SK-N-SH (cell line): ENCODE measurements around the gene CATSPERD. TPM values are rescaled to one million over a fixed set of nuclear protein-coding genes. Genes with fewer than 3 reads are reported as not detected.

ENCODE experiments used
- CTCF ChIA-PET: fragments of 300-600, 350-600 bp; formaldehyde crosslinking; extraction: SDS; loops from one replicate; lab custom pipeline; 2021; lab: Yijun Ruan, JAX
- POLR2A ChIA-PET: fragments of 350-600 bp; sonication (Branson Sonifier 250); formaldehyde crosslinking; extraction: SDS; loops from one replicate; lab custom pipeline; 2020; ENCODE audit warnings: antibody characterized with exemption, inconsistent platforms; lab: Yijun Ruan, JAX
- DNase-seq: peaks from one replicate; pipeline ENCODE4 v3.0.0; 2012
- H2AFZ ChIP-seq: fragments of 200-600 bp; sonication (generic); 2 replicates; pipeline ENCODE4 v1.8.1; 2016; ENCODE audit warnings: antibody characterized with exemption, mild to moderate bottlenecking, low read depth
- H3F3A ChIP-seq: fragments of 200-600 bp; sonication (generic); replicated peaks from 2 replicates; pipeline ENCODE3; 2016; ENCODE audit warnings: antibody characterized with exemption, mild to moderate bottlenecking; ENCODE audit not compliant: insufficient read depth
- H3K27ac ChIP-seq, 2 experiments: fragments of 200-500 bp in 1 of 2; fragments of 200-600 bp in 1 of 2; sonication (Bioruptor generic) in 1 of 2; sonication (generic), shearing (Covaris generic) in 1 of 2; 2 replicates each; pipeline versions ENCODE4 v1.5.1 to v1.6.1; 2014 to 2016; ENCODE audit warnings: low read depth in 2 of 2, inconsistent platforms in 1 of 2, low read length in 1 of 2, mild to moderate bottlenecking in 1 of 2, mixed read lengths in 1 of 2
- H3K27me3 ChIP-seq: fragments of 200-600 bp; sonication (generic), shearing (Covaris generic); 2 replicates; pipeline ENCODE4 v1.6.1; 2016; ENCODE audit warnings: mixed run types; ENCODE audit not compliant: insufficient read depth
- H3K36me3 ChIP-seq, 2 experiments: fragments of 200-500 bp in 1 of 2; fragments of 200-600 bp in 1 of 2; sonication (Bioruptor generic) in 1 of 2; sonication (generic) in 1 of 2; replicated peaks in 1 of 2; 2 replicates each; pipeline versions ENCODE3 to v1.5.1; 2014 to 2016; ENCODE audit warnings: low read length in 1 of 2, mild to moderate bottlenecking in 1 of 2; ENCODE audit not compliant: insufficient read depth in 2 of 2, control insufficient read depth in 1 of 2
- H3K4me1 ChIP-seq, 2 experiments: fragments of 200-500 bp in 1 of 2; fragments of 200-600 bp in 1 of 2; sonication (Bioruptor generic) in 1 of 2; sonication (generic), shearing (Covaris generic) in 1 of 2; 2 replicates each; pipeline versions ENCODE4 v1.5.1 to v1.6.1; 2014 to 2016; ENCODE audit warnings: low read depth in 1 of 2, low read length in 1 of 2, mixed run types in 1 of 2; ENCODE audit not compliant: insufficient read depth in 2 of 2, control insufficient read depth in 1 of 2
- H3K4me2 ChIP-seq: fragments of 200-600 bp; sonication (generic), shearing (Covaris generic); 2 replicates; pipeline ENCODE4 v1.6.1; 2017; ENCODE audit warnings: mixed run types
- H3K4me3 ChIP-seq, 2 experiments: fragments of 200-500 bp in 1 of 2; fragments of 200-600 bp in 1 of 2; sonication (Bioruptor generic) in 1 of 2; sonication (generic), shearing (Covaris generic) in 1 of 2; 2 replicates each; pipeline versions ENCODE4 v1.5.1 to v1.8.1; 2014 to 2016; ENCODE audit warnings: low read depth in 2 of 2, inconsistent platforms in 1 of 2, low read length in 1 of 2, mild to moderate bottlenecking in 1 of 2, mixed read lengths in 1 of 2, moderate library complexity in 1 of 2
- H3K79me2 ChIP-seq: fragments of 200-600 bp; sonication (generic); 2 replicates; pipeline ENCODE4 v1.8.1; 2017; ENCODE audit warnings: mild to moderate bottlenecking; ENCODE audit not compliant: insufficient read depth
- H3K9ac ChIP-seq: fragments of 200-600 bp; sonication (generic); 2 replicates; pipeline ENCODE4 v1.6.1; 2017; ENCODE audit warnings: mixed run types
- H3K9me2 ChIP-seq: fragments of 200-600 bp; sonication (generic); 2 replicates; pipeline ENCODE4 v1.6.1; 2017; ENCODE audit warnings: mixed run types
- H3K9me3 ChIP-seq: fragments of 200-600 bp; sonication (generic); 2 replicates; pipeline ENCODE4 v1.6.1; 2017; ENCODE audit warnings: mixed run types, mild to moderate bottlenecking, moderate library complexity
- H4K20me1 ChIP-seq: fragments of 200-600 bp; sonication (generic); 2 replicates; pipeline ENCODE4 v1.6.1; 2017; ENCODE audit warnings: mild to moderate bottlenecking, mixed run types; ENCODE audit not compliant: insufficient read depth
- ELF1 ChIP-seq: IDR thresholded peaks from 2 replicates; pipeline ENCODE4 v1.4.0; 2012
- EZH2phosphoT487 ChIP-seq: fragments of 200-600 bp; sonication (generic); IDR thresholded peaks from 2 replicates; pipeline ENCODE4 v1.6.1; 2017; ENCODE audit warnings: low read depth, mixed run types, mild to moderate bottlenecking, antibody characterized with exemption, moderate library complexity, borderline replicate concordance
- GABPA ChIP-seq: IDR thresholded peaks from 2 replicates; pipeline ENCODE4 v1.4.0; 2012; ENCODE audit warnings: low read depth, mild to moderate bottlenecking
- GATA2 ChIP-seq: sonication (generic); formaldehyde crosslinking; IDR thresholded peaks from 2 replicates; pipeline ENCODE4 v1.5.0; 2020; ENCODE audit warnings: mild to moderate bottlenecking, missing genetic modification reagents
- MEF2A ChIP-seq: IDR thresholded peaks from 2 replicates; pipeline ENCODE4 v1.4.0; 2012; ENCODE audit warnings: low read depth, borderline replicate concordance
- MXI1 ChIP-seq: IDR thresholded peaks from 2 replicates; pipeline ENCODE4 v1.6.1; 2012; ENCODE audit warnings: mild to moderate bottlenecking, low read depth, low read length, improper control_type of control experiment
- NFIC ChIP-seq: IDR thresholded peaks from 2 replicates; pipeline ENCODE4 v1.4.0; 2012; ENCODE audit warnings: borderline replicate concordance
- POLR2AphosphoS5 ChIP-seq: IDR thresholded peaks from 2 replicates; pipeline ENCODE4 v1.6.1; 2012; ENCODE audit warnings: low read depth, low read length
- RCOR1 ChIP-seq: fragments of 150-350 bp; IDR thresholded peaks from 2 replicates; pipeline ENCODE4 v1.6.1; 2017; ENCODE audit warnings: antibody characterized with exemption, low read length
- SIN3A ChIP-seq: IDR thresholded peaks from 2 replicates; pipeline ENCODE4 v1.6.1; 2012; ENCODE audit warnings: low read depth, mild to moderate bottlenecking, low read length, moderate library complexity, borderline replicate concordance
- TCF12 ChIP-seq: IDR thresholded peaks from 2 replicates; pipeline ENCODE4 v1.4.0; 2012
- YY1 ChIP-seq: IDR thresholded peaks from 2 replicates; pipeline ENCODE4 v1.4.0; 2012; ENCODE audit warnings: low read depth, mild to moderate bottlenecking
- WGBS: methylation state at CpG from one replicate; pipeline ENCODE4 v1.1.6; 2017; ENCODE audit warnings: low lambda C conversion rate; 5-methylcytosine and 5-hydroxymethylcytosine counted together
- polyA plus RNA-seq, 3 experiments: library from polyadenylated mRNA; depleted of rRNA; stranded (reverse); fragments of >200 nt; gene quantifications; 2 replicates each; pipeline ENCODE4 v1.2.3, GENCODE V29; 2012
- TF ChIP-seq, protein P1 (sequence below): IDR thresholded peaks from 2 replicates; pipeline ENCODE4 v1.4.0; 2012; ENCODE audit warnings: low read depth, borderline replicate concordance
- TF ChIP-seq, protein P2 (sequence below): fragments of 200-600 bp; sonication (generic); IDR thresholded peaks from 2 replicates; pipeline ENCODE4 v1.6.1; 2017; ENCODE audit warnings: antibody characterized with exemption, mild to moderate bottlenecking, moderate library complexity
- TF ChIP-seq, protein P3 (sequence below): IDR thresholded peaks from 2 replicates; pipeline ENCODE4; 2012

Gene CATSPERD
- polyA plus RNA-seq, 1 of the 3 experiments (the other 2 are of a cell fraction), result not detected

DNA sequence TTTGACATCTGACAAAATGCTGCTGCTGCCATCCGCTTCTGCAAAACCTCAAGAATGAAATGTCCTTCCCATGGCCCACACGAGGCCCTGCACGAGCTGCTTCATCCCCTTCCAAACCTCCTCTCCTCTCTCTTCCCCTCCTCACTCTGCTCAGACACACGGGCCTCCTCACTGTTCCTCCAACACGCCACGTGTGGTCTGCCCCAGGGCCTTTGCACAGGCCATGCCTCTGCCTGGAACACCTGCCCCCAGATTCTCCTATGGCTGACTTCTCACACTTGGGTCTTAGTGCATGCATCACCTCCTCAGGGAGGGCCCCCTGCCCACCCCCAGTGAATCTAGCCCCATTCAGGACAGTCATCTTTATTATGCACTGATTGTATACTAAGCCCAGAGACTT lies 100.3 kb downstream of the CATSPERD start:
- Histone ChIP-seq H3K9ac (no peak overlapping the region), H3K4me2 (no peak overlapping the region), H3K4me3 (no peak overlapping the region), H3K36me3 (no peaks in the 10 kb centered on the region), H4K20me1 (no peaks in the 10 kb centered on the region), H2AFZ (no peak overlapping the region), H3K27me3 (peaks cover 14% of the 10 kb centered on the region; the same call in 1 of the 2 replicates), H3K4me1 (no peaks in the 10 kb centered on the region; a peak in 1 of 4 replicates), H3K79me2 (no peaks in the 10 kb centered on the region), H3F3A (no peaks in the 10 kb centered on the region), H3K9me2 (no peaks in the 10 kb centered on the region), H3K27ac (no peak overlapping the region), H3K9me3 (no peaks in the 10 kb centered on the region)
- 36% methylated on average over 6 of the region's 6 CpGs for WGBS
- no peak for DNase-seq
- POLR2A ChIA-PET, result no interaction called here
- CTCF ChIA-PET, result interaction anchor here (1.2 to 5.8 kb wide), 3 partner anchors 11 to 18 kb away, joined by 5 to 51 read pairs (median 18); partner anchors contain the start of gene NRTN
- TF ChIP-seq SIN3A, result no peak
- TF ChIP-seq, protein P1, sequence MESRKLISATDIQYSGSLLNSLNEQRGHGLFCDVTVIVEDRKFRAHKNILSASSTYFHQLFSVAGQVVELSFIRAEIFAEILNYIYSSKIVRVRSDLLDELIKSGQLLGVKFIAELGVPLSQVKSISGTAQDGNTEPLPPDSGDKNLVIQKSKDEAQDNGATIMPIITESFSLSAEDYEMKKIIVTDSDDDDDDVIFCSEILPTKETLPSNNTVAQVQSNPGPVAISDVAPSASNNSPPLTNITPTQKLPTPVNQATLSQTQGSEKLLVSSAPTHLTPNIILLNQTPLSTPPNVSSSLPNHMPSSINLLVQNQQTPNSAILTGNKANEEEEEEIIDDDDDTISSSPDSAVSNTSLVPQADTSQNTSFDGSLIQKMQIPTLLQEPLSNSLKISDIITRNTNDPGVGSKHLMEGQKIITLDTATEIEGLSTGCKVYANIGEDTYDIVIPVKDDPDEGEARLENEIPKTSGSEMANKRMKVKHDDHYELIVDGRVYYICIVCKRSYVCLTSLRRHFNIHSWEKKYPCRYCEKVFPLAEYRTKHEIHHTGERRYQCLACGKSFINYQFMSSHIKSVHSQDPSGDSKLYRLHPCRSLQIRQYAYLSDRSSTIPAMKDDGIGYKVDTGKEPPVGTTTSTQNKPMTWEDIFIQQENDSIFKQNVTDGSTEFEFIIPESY, result no peak
- no peak for TF ChIP-seq EZH2phosphoT487
- TF ChIP-seq, protein P2, sequence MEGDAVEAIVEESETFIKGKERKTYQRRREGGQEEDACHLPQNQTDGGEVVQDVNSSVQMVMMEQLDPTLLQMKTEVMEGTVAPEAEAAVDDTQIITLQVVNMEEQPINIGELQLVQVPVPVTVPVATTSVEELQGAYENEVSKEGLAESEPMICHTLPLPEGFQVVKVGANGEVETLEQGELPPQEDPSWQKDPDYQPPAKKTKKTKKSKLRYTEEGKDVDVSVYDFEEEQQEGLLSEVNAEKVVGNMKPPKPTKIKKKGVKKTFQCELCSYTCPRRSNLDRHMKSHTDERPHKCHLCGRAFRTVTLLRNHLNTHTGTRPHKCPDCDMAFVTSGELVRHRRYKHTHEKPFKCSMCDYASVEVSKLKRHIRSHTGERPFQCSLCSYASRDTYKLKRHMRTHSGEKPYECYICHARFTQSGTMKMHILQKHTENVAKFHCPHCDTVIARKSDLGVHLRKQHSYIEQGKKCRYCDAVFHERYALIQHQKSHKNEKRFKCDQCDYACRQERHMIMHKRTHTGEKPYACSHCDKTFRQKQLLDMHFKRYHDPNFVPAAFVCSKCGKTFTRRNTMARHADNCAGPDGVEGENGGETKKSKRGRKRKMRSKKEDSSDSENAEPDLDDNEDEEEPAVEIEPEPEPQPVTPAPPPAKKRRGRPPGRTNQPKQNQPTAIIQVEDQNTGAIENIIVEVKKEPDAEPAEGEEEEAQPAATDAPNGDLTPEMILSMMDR, result no peak
- no peak for TF ChIP-seq GATA2 (CRISPR knock-in tag)
- no peak for TF ChIP-seq MEF2A
- TF ChIP-seq, protein P3, sequence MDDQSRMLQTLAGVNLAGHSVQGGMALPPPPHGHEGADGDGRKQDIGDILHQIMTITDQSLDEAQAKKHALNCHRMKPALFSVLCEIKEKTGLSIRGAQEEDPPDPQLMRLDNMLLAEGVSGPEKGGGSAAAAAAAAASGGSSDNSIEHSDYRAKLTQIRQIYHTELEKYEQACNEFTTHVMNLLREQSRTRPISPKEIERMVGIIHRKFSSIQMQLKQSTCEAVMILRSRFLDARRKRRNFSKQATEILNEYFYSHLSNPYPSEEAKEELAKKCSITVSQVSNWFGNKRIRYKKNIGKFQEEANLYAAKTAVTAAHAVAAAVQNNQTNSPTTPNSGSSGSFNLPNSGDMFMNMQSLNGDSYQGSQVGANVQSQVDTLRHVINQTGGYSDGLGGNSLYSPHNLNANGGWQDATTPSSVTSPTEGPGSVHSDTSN, result no peak
- TF ChIP-seq RCOR1, result no peak
- TF ChIP-seq POLR2AphosphoS5, result no peak
- TF ChIP-seq TCF12, result no peak
- no peak for TF ChIP-seq ELF1
- no peak for TF ChIP-seq NFIC
- no peak for TF ChIP-seq GABPA
- no peak for TF ChIP-seq YY1
- no peak for TF ChIP-seq MXI1
